SU-DHL-6 (cell line): ENCODE results near the gene HAAO.
"Not testable (repeated sequence)": the region's sequence is repeated elsewhere in the genome, so short reads cannot be mapped to it uniquely, and the experiment has no call there.

ENCODE experiments used
- H2AFZ ChIP-seq: fragments of 200-600 bp; sonication (generic); 2 replicates; pipeline ENCODE4 v1.6.1; 2014; ENCODE audit warnings: low read depth, mild to moderate bottlenecking, moderate library complexity, mixed read lengths, antibody characterized with exemption, low read length; ENCODE audit not compliant: severe bottlenecking
- H3F3A ChIP-seq: fragments of 200-600 bp; shearing (Covaris generic); 2 replicates; pipeline ENCODE4 v1.6.0; 2016; ENCODE audit warnings: antibody characterized with exemption, mild to moderate bottlenecking; ENCODE audit not compliant: insufficient read depth
- H3K27ac ChIP-seq: fragments of 200-600 bp; sonication (generic); 2 replicates; pipeline ENCODE4 v1.5.1; 2016; ENCODE audit warnings: low read depth, mild to moderate bottlenecking, low read length, moderate library complexity, mixed read lengths
- H3K27me3 ChIP-seq: fragments of 200-600 bp; sonication (generic), shearing (Covaris generic); 2 replicates; pipeline ENCODE4 v1.6.0; 2014; ENCODE audit warnings: mild to moderate bottlenecking, low read length
- H3K36me3 ChIP-seq: fragments of 200-600 bp; sonication (generic); 2 replicates; pipeline ENCODE4 v1.6.1; 2014; ENCODE audit warnings: mild to moderate bottlenecking, low read length, mixed read lengths
- H3K4me2 ChIP-seq: fragments of 300-600, 200-600 bp; shearing (Covaris generic), sonication (generic); 2 replicates; pipeline ENCODE4 v1.6.0; 2014; ENCODE audit warnings: low read length, low read depth, mild to moderate bottlenecking; ENCODE audit not compliant: poor library complexity, severe bottlenecking
- H3K4me3 ChIP-seq: fragments of 200-600 bp; sonication (generic); 2 replicates; pipeline ENCODE4 v1.5.1; 2014; ENCODE audit warnings: antibody characterized with exemption, low read length, mild to moderate bottlenecking, mixed read lengths; ENCODE audit not compliant: insufficient read depth, poor library complexity, severe bottlenecking
- H3K79me2 ChIP-seq: fragments of 200-600 bp; sonication (generic); 2 replicates; pipeline ENCODE4 v1.6.1; 2014; ENCODE audit warnings: mild to moderate bottlenecking, low read length, moderate library complexity; ENCODE audit not compliant: insufficient read depth
- H3K9ac ChIP-seq: fragments of 200-600 bp; sonication (generic); 2 replicates; pipeline ENCODE4 v1.7.0; 2014; ENCODE audit warnings: mild to moderate bottlenecking, low read length
- H3K9me2 ChIP-seq: fragments of 200-600 bp; sonication (generic); replicated peaks from 2 replicates; pipeline ENCODE4 v1.6.1; 2014; ENCODE audit warnings: low read length; ENCODE audit not compliant: insufficient read depth
- H3K9me3 ChIP-seq: fragments of 200-600 bp; sonication (generic); 2 replicates; pipeline ENCODE4 v1.6.1; 2014; ENCODE audit warnings: low read length, mixed read lengths; ENCODE audit not compliant: insufficient read depth
- H4K20me1 ChIP-seq: fragments of 200-600 bp; sonication (generic); 2 replicates; pipeline ENCODE4 v1.6.1; 2014; ENCODE audit warnings: low read depth, mild to moderate bottlenecking, antibody characterized with exemption, low read length, moderate library complexity, mixed read lengths
- EZH2phosphoT487 ChIP-seq: fragments of 200-600 bp; sonication (generic), shearing (Covaris generic); conservative IDR thresholded peaks from 2 replicates; pipeline ENCODE4 v1.6.1; 2018; ENCODE audit warnings: mild to moderate bottlenecking, antibody characterized with exemption, low read length, moderate library complexity, mixed read lengths
- TF ChIP-seq, protein P1 (sequence below): fragments of 200-600 bp; sonication (generic); IDR thresholded peaks from one replicate; pipeline ENCODE4 v1.5.1; 2017; ENCODE audit warnings: antibody characterized with exemption, mild to moderate bottlenecking, low read length, moderate library complexity; ENCODE audit not compliant: insufficient read depth, poor library complexity, severe bottlenecking

HAAO gene

DNA sequence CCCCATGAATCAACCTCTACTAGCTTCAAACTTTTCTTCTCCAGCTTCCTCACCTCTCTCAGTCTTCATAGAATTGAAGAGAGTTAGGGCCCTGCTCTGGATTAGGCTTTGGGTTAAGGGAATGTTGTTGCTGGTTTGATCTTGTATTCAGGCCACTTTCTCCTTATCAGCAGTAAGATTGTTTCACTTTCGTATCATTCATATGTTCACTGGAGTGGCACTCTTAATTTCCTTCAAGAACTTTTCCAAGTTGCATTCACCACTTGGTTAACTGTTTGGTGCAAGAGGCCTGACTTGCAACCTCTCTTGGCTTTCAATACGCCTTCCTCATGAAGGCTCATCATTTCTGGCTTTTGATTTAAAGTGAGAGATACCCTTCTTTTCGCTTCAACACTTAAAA, 51.2 kb downstream of the HAAO start:
- Histone ChIP-seq H3K4me2 (no peak overlapping the region), H4K20me1 (no peaks in the 10 kb centered on the region), H3K9ac (no peak overlapping the region), H3K79me2 (no peaks in the 10 kb centered on the region), H3F3A (no peaks in the 10 kb centered on the region), H2AFZ (no peak overlapping the region), H3K27me3 (no peaks in the 10 kb centered on the region), H3K9me3 (no peaks in the 10 kb centered on the region), H3K27ac (no peak overlapping the region), H3K9me2 (no peaks in the 10 kb centered on the region), H3K36me3 (peaks cover 13% of the 10 kb centered on the region), H3K4me3 (no peak overlapping the region)
- TF ChIP-seq, protein P1, sequence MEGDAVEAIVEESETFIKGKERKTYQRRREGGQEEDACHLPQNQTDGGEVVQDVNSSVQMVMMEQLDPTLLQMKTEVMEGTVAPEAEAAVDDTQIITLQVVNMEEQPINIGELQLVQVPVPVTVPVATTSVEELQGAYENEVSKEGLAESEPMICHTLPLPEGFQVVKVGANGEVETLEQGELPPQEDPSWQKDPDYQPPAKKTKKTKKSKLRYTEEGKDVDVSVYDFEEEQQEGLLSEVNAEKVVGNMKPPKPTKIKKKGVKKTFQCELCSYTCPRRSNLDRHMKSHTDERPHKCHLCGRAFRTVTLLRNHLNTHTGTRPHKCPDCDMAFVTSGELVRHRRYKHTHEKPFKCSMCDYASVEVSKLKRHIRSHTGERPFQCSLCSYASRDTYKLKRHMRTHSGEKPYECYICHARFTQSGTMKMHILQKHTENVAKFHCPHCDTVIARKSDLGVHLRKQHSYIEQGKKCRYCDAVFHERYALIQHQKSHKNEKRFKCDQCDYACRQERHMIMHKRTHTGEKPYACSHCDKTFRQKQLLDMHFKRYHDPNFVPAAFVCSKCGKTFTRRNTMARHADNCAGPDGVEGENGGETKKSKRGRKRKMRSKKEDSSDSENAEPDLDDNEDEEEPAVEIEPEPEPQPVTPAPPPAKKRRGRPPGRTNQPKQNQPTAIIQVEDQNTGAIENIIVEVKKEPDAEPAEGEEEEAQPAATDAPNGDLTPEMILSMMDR, result no peak
- TF ChIP-seq EZH2phosphoT487, result no peak

- Histone ChIP-seq H3K27ac (no peak overlapping the region), H3F3A (no peaks in the 10 kb centered on the region), H3K9ac (no peak overlapping the region), H3K9me2 (no peaks in the 10 kb centered on the region), H3K4me2 (no peak overlapping the region), H3K4me3 (no peak overlapping the region), H3K9me3 (no peaks in the 10 kb centered on the region), H3K36me3 (peaks cover 22% of the 10 kb centered on the region), H2AFZ (no peak overlapping the region), H4K20me1 (no peaks in the 10 kb centered on the region), H3K27me3 (no peaks in the 10 kb centered on the region), H3K79me2 (no peaks in the 10 kb centered on the region)
- TF ChIP-seq EZH2phosphoT487, result no peak
- TF ChIP-seq, protein P1, result no peak
Measured at GRCh38 chr2:42736598-42737322, 55.6 kb downstream of the HAAO start.

- no peak overlapping the region for H3K4me3 ChIP-seq
- H3K4me2 ChIP-seq, result no peak overlapping the region
- no peak for TF ChIP-seq EZH2phosphoT487
- TF ChIP-seq, protein P1, result no peak
- no peaks in the 10 kb centered on the region for H3K9me2 ChIP-seq
- H3K9me3 ChIP-seq, result peaks cover 6% of the 10 kb centered on the region; the same call in 1 of the 2 replicates
- H2AFZ ChIP-seq, result no peak overlapping the region
- no peak overlapping the region for H3K9ac ChIP-seq
- H3K27ac ChIP-seq, result no peak overlapping the region
- H3K27me3 ChIP-seq, result no peaks in the 10 kb centered on the region
- peaks cover 28% of the 10 kb centered on the region for H3K36me3 ChIP-seq
- no peaks in the 10 kb centered on the region for H4K20me1 ChIP-seq
- no peaks in the 10 kb centered on the region for H3F3A ChIP-seq
- no peaks in the 10 kb centered on the region for H3K79me2 ChIP-seq
Measured at GRCh38 chr2:42733852-42734251, 58.5 kb downstream of the HAAO start.

- H3K9me3 ChIP-seq, H3K9me2 ChIP-seq, H3K79me2 ChIP-seq, H3F3A ChIP-seq, H3K9ac ChIP-seq, H3K4me2 ChIP-seq, H3K27ac ChIP-seq, H3K27me3 ChIP-seq, H3K4me3 ChIP-seq, H2AFZ ChIP-seq, H4K20me1 ChIP-seq: not testable (repeated sequence)
- peaks cover 26% of the 10 kb centered on the region for H3K36me3 ChIP-seq
Measured at GRCh38 chr2:42731316-42731715, 61.1 kb downstream of the HAAO start.
